IMR-90 (cell line): ENCODE results near the gene DAG1. TPM values are rescaled to one million over a fixed set of nuclear protein-coding genes. Genes with fewer than 3 reads are reported as not detected.

Experiments
- ATAC-seq: fragments of 200-7000 bp; cut with Tn5 transposase; 2 replicates; pipeline ENCODE4 v1.9.1; 2020; ENCODE audit warnings: low read depth, mild to moderate bottlenecking, moderate library complexity
- BruUV-seq: library from RNA; stranded (reverse); fragments of 400-500 nt; replicated peaks from 2 replicates; lab custom pipeline; 2021; lab: Mats Ljungman, UMichigan
- CTCF ChIA-PET: fragments of 300-600 bp; formaldehyde crosslinking; extraction: SDS; loops from one replicate; lab custom pipeline; 2021; ENCODE audit warnings: antibody characterized with exemption; lab: Yijun Ruan, JAX
- POLR2A ChIA-PET: fragments of 300-600 bp; sonication (Branson Sonifier 250); formaldehyde crosslinking; loops from one replicate; lab custom pipeline; 2022; ENCODE audit warnings: antibody characterized with exemption; ENCODE audit not compliant: unreplicated experiment; lab: Charles Lee
- DNase-seq: peaks from one replicate; pipeline ENCODE4 v3.0.0; 2013
- H2AFZ ChIP-seq: replicated peaks from 2 replicates; pipeline ENCODE3; 2013; ENCODE audit warnings: low read length, mild to moderate bottlenecking; ENCODE audit not compliant: poor library complexity
- H2AK5ac ChIP-seq: 2 replicates; pipeline ENCODE4 v1.6.1; 2013; ENCODE audit warnings: low read depth, low read length, inconsistent platforms
- H2AK9ac ChIP-seq: replicated peaks from 2 replicates; pipeline ENCODE3; 2013; ENCODE audit warnings: mild to moderate bottlenecking, low read depth, low read length, moderate library complexity; ENCODE audit not compliant: poor library complexity
- H2BK120ac ChIP-seq: 2 replicates; pipeline ENCODE4 v1.6.1; 2013; ENCODE audit warnings: low read depth, low read length, inconsistent platforms
- H2BK15ac ChIP-seq: 3 replicates; pipeline ENCODE4 v1.6.1; 2013; ENCODE audit warnings: low read depth, low read length, inconsistent platforms
- H2BK20ac ChIP-seq: 2 replicates; pipeline ENCODE4 v1.6.1; 2013; ENCODE audit warnings: low read depth, mild to moderate bottlenecking, inconsistent platforms, low read length, moderate library complexity
- H2BK5ac ChIP-seq: 2 replicates; pipeline ENCODE4 v1.6.1; 2013; ENCODE audit warnings: mild to moderate bottlenecking, low read depth, low read length, inconsistent platforms; ENCODE audit not compliant: poor library complexity, severe bottlenecking
- H3K14ac ChIP-seq: replicated peaks from 2 replicates; pipeline ENCODE4 v1.6.1; 2013; ENCODE audit warnings: low read depth, low read length, inconsistent platforms
- H3K18ac ChIP-seq: 2 replicates; pipeline ENCODE4 v1.6.1; 2013; ENCODE audit warnings: low read depth, low read length, control low read depth
- H3K23ac ChIP-seq: 2 replicates; pipeline ENCODE4 v1.6.1; 2013; ENCODE audit warnings: low read depth, low read length, inconsistent platforms
- H3K27ac ChIP-seq: 2 replicates; pipeline ENCODE4 v1.5.1; 2013; ENCODE audit warnings: mild to moderate bottlenecking, control low read depth, low read length; ENCODE audit not compliant: insufficient read depth
- H3K27me3 ChIP-seq: 2 replicates; pipeline ENCODE4 v1.6.1; 2013; ENCODE audit warnings: low read length; ENCODE audit not compliant: control insufficient read depth, insufficient read depth
- H3K36me3 ChIP-seq: 2 replicates; pipeline ENCODE4 v1.6.1; 2013; ENCODE audit warnings: low read length, mixed read lengths; ENCODE audit not compliant: control insufficient read depth, insufficient read depth
- H3K4ac ChIP-seq: 2 replicates; pipeline ENCODE4 v1.6.1; 2013; ENCODE audit warnings: low read depth, low read length, inconsistent platforms
- H3K4me1 ChIP-seq: 2 replicates; pipeline ENCODE4 v1.6.1; 2013; ENCODE audit warnings: low read length, mixed read lengths; ENCODE audit not compliant: control insufficient read depth, insufficient read depth
- H3K4me2 ChIP-seq: 2 replicates; pipeline ENCODE4 v1.6.1; 2013; ENCODE audit warnings: low read depth, mild to moderate bottlenecking, control low read depth, low read length, moderate library complexity
- H3K4me3 ChIP-seq: 2 replicates; pipeline ENCODE4 v1.5.1; 2013; ENCODE audit warnings: low read depth, mild to moderate bottlenecking, control low read depth, low read length, moderate library complexity; ENCODE audit not compliant: insufficient read depth
- H3K56ac ChIP-seq: 2 replicates; pipeline ENCODE4 v1.6.1; 2013; ENCODE audit warnings: low read length, inconsistent platforms; ENCODE audit not compliant: insufficient read depth; ENCODE audit errors: extremely low read depth
- H3K79me1 ChIP-seq, 2 experiments: 2 replicates each; pipeline ENCODE4 v1.6.1; 2013; ENCODE audit warnings: low read length in 2 of 2, inconsistent platforms in 1 of 2, low read depth in 1 of 2
- H3K9ac ChIP-seq: 2 replicates; pipeline ENCODE4 v1.6.1; 2013; ENCODE audit warnings: low read depth, low read length, control low read depth
- H3K9me1 ChIP-seq: 2 replicates; pipeline ENCODE4 v1.6.1; 2013; ENCODE audit warnings: low read length, inconsistent platforms; ENCODE audit not compliant: insufficient read depth
- H3K9me3 ChIP-seq: 2 replicates; pipeline ENCODE4 v1.6.1; 2013; ENCODE audit warnings: low read length; ENCODE audit not compliant: control insufficient read depth, insufficient read depth
- H4K20me1 ChIP-seq: 2 replicates; pipeline ENCODE4 v1.6.1; 2013; ENCODE audit warnings: low read length, inconsistent platforms; ENCODE audit not compliant: insufficient read depth
- H4K5ac ChIP-seq: 2 replicates; pipeline ENCODE4 v1.6.1; 2013; ENCODE audit warnings: mild to moderate bottlenecking, low read depth, low read length, control low read depth
- H4K8ac ChIP-seq, 2 experiments: 2 replicates each; pipeline ENCODE4 v1.6.1; 2013; ENCODE audit warnings: low read depth in 2 of 2, low read length in 2 of 2, control low read depth in 1 of 2, inconsistent platforms in 1 of 2
- H4K91ac ChIP-seq: 2 replicates; pipeline ENCODE4 v1.6.1; 2013; ENCODE audit warnings: low read depth, low read length, inconsistent platforms; ENCODE audit not compliant: insufficient read depth
- BHLHE40 ChIP-seq: fragments of 150-350 bp; IDR thresholded peaks from 2 replicates; pipeline ENCODE4 v1.6.1; 2016; ENCODE audit warnings: mild to moderate bottlenecking, low read depth, low read length
- CEBPB ChIP-seq: IDR thresholded peaks from 2 replicates; pipeline ENCODE4 v1.6.1; 2012; ENCODE audit warnings: low read depth, low read length, improper control_type of control experiment
- CHD1 ChIP-seq: IDR thresholded peaks from 2 replicates; pipeline ENCODE4 v1.6.1; 2012; ENCODE audit warnings: low read depth, low read length, improper control_type of control experiment
- MAFK ChIP-seq: IDR thresholded peaks from 2 replicates; pipeline ENCODE4 v1.6.1; 2012; ENCODE audit warnings: low read depth, low read length, improper control_type of control experiment
- MAZ ChIP-seq: IDR thresholded peaks from 2 replicates; pipeline ENCODE4 v1.6.1; 2012; ENCODE audit warnings: low read depth, mild to moderate bottlenecking, low read length, improper control_type of control experiment, moderate library complexity, borderline replicate concordance
- MXI1 ChIP-seq: IDR thresholded peaks from 2 replicates; pipeline ENCODE4 v1.6.1; 2012; ENCODE audit warnings: low read depth, mild to moderate bottlenecking, low read length, moderate library complexity, borderline replicate concordance
- NFE2L2 ChIP-seq: fragments of 150-350 bp; IDR thresholded peaks from 2 replicates; pipeline ENCODE4 v1.6.1; 2016; ENCODE audit warnings: low read depth, mild to moderate bottlenecking, low read length
- RAD21 ChIP-seq: IDR thresholded peaks from 2 replicates; pipeline ENCODE4 v1.6.1; 2012; ENCODE audit warnings: low read length, improper control_type of control experiment
- RCOR1 ChIP-seq: IDR thresholded peaks from 2 replicates; pipeline ENCODE4 v1.6.1; 2012; ENCODE audit warnings: mild to moderate bottlenecking, low read length, improper control_type of control experiment; ENCODE audit not compliant: insufficient replicate concordance
- WGBS, 2 experiments: methylation state at CpG; one replicate each; pipeline versions ENCODE4 v1.1.5 to v1.1.7; 2013; ENCODE audit warnings: missing lambda C conversion rate in 2 of 2; ENCODE audit not compliant: insufficient read length in 1 of 2; ENCODE audit errors: extremely low coverage in 2 of 2; 5-methylcytosine and 5-hydroxymethylcytosine counted together
- dilution Hi-C: fragments of 300-500 bp; cut with HindIII; formaldehyde crosslinking; loops from one replicate; pipeline ENCODE4 v1.14.3; 2018; ENCODE audit warnings: low sequenced_read_pairs; ENCODE audit not compliant: unreplicated experiment
- in situ Hi-C: fragments of 300-500 bp; cut with MboI; formaldehyde crosslinking; loops from 3 replicates; pipeline ENCODE4 v1.14.3; 2019; ENCODE audit warnings: low sequenced_read_pairs, inconsistent platforms, mixed read lengths
- intact Hi-C: fragments of 100-400 bp; cut with micrococcal nuclease; formaldehyde crosslinking; loops from 2 replicates; pipeline ENCODE4 v1.10.0; 2022
- polyA plus RNA-seq, 3 experiments: library from polyadenylated mRNA; depleted of rRNA; stranded (reverse); fragments of >200 nt; gene quantifications; 2 replicates each; pipeline ENCODE4 v1.2.3, GENCODE V29; 2012; ENCODE audit warnings: low replicate concordance in 1 of 3
- total RNA-seq: library from RNA; depleted of rRNA; stranded (reverse); fragments of >200 nt; gene quantifications from 2 replicates; pipeline ENCODE4 v1.2.3, GENCODE V29; 2012
- TF ChIP-seq, protein P1 (sequence below): conservative IDR thresholded peaks from 2 replicates; pipeline ENCODE4 v1.5.1; 2012; ENCODE audit warnings: mild to moderate bottlenecking, low read depth, low read length, improper control_type of control experiment
- TF ChIP-seq, protein P2 (sequence below): fragments of 150-350 bp; IDR thresholded peaks from 2 replicates; pipeline ENCODE4 v1.6.1; 2016; ENCODE audit warnings: low read depth, mild to moderate bottlenecking, low read length, moderate library complexity, borderline replicate concordance

DAG1 gene
- total and polyA plus RNA-seq, 2 of the 4 experiments (the other 2 are of a cell fraction): 31.0 to 40.2 TPM

DNA sequence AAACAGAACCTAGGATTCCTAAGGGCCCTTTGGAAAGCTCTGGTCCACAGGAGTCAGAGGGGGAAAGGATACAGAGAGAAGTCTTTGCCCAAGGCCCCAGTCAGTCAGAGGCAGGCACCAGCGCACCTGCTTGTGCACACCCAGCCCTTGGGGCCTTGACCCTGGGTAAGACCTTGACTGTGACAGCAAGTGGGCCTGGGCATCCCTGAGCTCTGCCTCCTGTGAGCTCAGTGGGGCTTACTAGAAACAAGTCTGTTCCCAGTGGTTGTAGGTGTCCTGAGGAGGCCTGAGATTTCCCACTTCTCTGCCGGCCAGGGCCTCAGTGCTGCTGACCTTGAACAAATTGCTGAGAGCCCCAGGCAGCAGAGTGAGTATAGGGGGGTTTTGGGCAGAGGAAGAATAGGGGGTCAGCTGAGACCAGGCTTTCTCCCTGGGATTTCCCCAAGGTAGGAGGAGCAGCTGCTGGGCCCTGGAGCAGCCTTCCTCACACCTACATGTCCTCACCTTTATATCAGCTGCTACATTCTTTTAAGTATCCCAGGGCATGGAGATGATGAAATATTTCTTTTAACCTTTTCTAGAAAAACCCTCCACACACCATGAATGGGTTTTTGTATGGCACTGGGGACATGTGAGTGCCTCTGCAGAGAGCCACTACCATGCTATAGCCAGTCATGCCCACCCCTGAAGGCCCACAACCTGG lies 9.7 kb upstream of the DAG1 start:
- no CpG with 5 or more reads among the region's 2 CpGs for WGBS, 2 experiments
- no TSS peak for BruUV-seq
- Histone ChIP-seq H2AK5ac (no peak overlapping the region; the same call in 1 of the 2 replicates), H2AFZ (no peak overlapping the region), H4K91ac (no peak overlapping the region), H4K20me1 (no peaks in the 10 kb centered on the region), H3K9me3 (no peaks in the 10 kb centered on the region), H3K4me3 (no peak overlapping the region), H3K4ac (peak overlapping the region; percentile 18; the same call in 1 of the 2 replicates), H2BK5ac (no peak overlapping the region), H3K36me3 (no peaks in the 10 kb centered on the region), H4K5ac (no peak overlapping the region), H3K18ac (no peak overlapping the region), H2BK20ac (no peak overlapping the region), H2BK120ac (no peak overlapping the region), H3K79me1 (no peaks in the 10 kb centered on the region), H3K14ac (no peak overlapping the region), H3K4me1 (peaks cover 23% of the 10 kb centered on the region), H4K8ac (no peak overlapping the region), H3K9ac (no peak overlapping the region), H2BK15ac (no peak overlapping the region), H3K9me1 (peaks cover 22% of the 10 kb centered on the region), H3K56ac (no peak overlapping the region), H3K27me3 (no peaks in the 10 kb centered on the region), H3K27ac (no peak overlapping the region), H2AK9ac (no peak overlapping the region), H3K23ac (no peak overlapping the region), H3K4me2 (no peak overlapping the region)
- POLR2A ChIA-PET: no interaction called here
- DNase-seq: no peak
- intact Hi-C loops: no loop called here
- CTCF ChIA-PET: no interaction called here
- dilution Hi-C loops: no loop called here
- ATAC-seq: no peak
- no peak for TF ChIP-seq RAD21
- TF ChIP-seq, protein P1, sequence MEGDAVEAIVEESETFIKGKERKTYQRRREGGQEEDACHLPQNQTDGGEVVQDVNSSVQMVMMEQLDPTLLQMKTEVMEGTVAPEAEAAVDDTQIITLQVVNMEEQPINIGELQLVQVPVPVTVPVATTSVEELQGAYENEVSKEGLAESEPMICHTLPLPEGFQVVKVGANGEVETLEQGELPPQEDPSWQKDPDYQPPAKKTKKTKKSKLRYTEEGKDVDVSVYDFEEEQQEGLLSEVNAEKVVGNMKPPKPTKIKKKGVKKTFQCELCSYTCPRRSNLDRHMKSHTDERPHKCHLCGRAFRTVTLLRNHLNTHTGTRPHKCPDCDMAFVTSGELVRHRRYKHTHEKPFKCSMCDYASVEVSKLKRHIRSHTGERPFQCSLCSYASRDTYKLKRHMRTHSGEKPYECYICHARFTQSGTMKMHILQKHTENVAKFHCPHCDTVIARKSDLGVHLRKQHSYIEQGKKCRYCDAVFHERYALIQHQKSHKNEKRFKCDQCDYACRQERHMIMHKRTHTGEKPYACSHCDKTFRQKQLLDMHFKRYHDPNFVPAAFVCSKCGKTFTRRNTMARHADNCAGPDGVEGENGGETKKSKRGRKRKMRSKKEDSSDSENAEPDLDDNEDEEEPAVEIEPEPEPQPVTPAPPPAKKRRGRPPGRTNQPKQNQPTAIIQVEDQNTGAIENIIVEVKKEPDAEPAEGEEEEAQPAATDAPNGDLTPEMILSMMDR: no peak
- TF ChIP-seq MAZ: no peak
- TF ChIP-seq CHD1: no peak
- TF ChIP-seq MXI1: no peak
- no peak for TF ChIP-seq BHLHE40
- TF ChIP-seq NFE2L2: no peak
- no peak for TF ChIP-seq MAFK
- no peak for TF ChIP-seq RCOR1
- no peak for TF ChIP-seq CEBPB
- TF ChIP-seq, protein P2, sequence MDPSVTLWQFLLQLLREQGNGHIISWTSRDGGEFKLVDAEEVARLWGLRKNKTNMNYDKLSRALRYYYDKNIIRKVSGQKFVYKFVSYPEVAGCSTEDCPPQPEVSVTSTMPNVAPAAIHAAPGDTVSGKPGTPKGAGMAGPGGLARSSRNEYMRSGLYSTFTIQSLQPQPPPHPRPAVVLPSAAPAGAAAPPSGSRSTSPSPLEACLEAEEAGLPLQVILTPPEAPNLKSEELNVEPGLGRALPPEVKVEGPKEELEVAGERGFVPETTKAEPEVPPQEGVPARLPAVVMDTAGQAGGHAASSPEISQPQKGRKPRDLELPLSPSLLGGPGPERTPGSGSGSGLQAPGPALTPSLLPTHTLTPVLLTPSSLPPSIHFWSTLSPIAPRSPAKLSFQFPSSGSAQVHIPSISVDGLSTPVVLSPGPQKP: no peak
- in situ Hi-C loops: no loop called here
